Stimulated activated CD4-positive, alpha-beta T cell treated with anti-CD3 and anti-CD28 coated beads, Interleukin-4, amount 100 ng/mL, for 4 hours (primary cell): ENCODE data around the gene LMTK2.

ENCODE experiments used
- DNase-seq, 2 experiments: peaks; one replicate each; pipeline ENCODE4 v3.0.0-alpha.2; 2020

The LMTK2 gene

GRCh38 chr7:98240961-98241673 is 134.5 kb downstream of the LMTK2 start:
- DNase-seq = no peak

DNA sequence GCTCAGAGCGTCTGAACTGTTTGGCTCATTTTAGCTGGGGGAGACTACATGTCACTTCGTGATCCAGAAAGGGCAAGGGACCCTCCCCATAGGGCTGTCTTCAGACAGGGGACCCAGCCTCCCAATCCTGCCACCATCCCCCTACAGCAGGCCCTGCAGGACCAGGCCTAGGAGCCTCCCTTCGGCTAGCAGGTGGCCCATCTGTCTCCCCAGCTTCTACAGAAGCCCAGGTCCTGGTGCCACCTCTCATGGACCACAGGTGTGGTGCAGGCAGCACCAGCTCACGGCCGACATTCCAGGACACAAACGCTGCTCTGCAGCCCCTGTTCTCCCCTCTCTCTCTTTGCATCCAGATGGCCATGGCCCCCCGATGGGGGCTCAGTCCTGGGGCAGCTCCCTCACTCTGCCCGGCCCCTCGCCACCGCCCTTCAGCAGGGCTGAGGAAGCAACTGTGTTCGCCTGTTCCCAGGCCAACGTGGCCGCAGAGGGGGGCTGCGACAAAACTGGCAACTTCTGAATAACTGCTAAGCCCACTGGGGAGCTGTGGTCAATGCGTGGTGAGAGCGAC is 135.1 kb downstream of the LMTK2 start:
- DNase-seq = no peak

DNA sequence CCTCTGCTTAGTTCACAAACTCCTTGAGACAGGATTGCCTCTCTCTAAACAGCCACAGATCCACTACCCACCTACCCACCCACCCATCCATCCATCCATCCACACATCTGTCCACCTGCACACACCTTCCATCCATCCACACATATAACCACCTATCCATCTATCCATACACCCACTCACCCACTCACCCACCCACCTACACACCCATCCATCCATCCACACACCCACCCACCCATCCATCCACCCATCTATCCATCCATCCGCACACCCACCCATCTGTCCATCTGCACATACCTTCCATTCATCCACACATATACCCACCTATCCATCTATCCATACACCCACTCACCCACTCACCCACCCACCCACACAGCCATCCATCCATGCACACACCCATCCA is 135.7 kb downstream of the LMTK2 start:
- DNase-seq = no peak

DNA sequence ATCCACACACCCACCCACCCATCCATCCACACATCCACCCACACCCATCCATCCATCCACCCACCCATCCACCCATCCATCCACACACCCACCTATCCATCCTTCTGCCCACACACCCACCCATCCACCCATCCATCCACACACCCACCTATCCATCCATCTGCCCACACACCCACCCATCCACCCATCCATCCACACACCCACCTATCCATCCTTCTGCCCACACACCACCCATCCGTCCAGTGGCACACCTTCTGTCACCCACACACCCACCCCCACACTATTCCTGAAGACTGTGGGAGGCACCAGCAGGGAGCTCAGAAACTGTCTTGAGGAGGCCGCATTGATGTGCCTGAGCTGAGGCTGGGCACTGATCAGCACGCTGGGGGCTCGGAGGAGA is 136.3 kb downstream of the LMTK2 start:
- no peak for DNase-seq

DNA sequence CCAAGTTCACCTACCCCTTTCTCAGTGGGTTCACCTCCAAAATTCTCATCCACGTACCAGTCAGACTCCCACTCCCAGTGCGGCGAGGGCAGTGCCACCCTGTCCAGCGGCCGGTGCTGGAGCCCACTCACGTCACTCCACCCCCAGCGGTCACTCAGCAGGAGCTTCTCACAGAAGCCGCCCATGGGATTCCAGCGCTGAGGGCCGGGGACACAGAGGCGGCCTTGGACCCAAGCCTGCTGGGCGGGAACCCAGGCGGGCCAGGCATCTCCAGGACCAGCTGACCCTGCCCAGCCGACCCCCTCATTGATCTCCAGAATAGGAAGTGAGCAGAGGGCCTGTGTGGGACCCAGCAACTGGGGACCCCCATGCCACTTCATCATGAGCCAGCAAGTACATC is 138.2 kb downstream of the LMTK2 start:
- DNase-seq = no peak

- DNase-seq = no peak
These were observed 141.5 kb downstream of the LMTK2 start for GRCh38 chr7:98248156-98248555.

DNA sequence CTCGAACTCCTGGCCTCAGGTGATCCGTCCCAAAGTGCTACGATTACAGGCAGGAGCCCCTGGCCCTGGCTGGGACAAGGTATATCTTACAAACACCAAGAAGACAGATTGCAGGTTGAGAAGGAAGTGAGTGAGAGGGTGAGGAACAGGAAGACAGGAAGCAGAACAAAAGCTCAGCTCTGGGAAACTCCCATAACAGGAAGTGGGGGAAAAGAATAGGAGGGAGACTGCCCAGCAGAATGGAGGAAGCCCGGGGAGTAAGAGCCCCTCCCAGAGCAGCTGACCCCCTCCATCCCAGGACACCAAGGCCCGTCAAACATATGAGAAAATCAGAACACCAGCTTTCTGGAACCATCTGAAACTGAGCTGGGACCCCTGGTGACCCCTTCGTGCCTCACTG is 142.4 kb downstream of the LMTK2 start:
- DNase-seq = no peak

- peak; percentile 18 to 25 for DNase-seq
These were observed 144.1 kb downstream of the LMTK2 start for GRCh38 chr7:98250789-98251188.

DNA sequence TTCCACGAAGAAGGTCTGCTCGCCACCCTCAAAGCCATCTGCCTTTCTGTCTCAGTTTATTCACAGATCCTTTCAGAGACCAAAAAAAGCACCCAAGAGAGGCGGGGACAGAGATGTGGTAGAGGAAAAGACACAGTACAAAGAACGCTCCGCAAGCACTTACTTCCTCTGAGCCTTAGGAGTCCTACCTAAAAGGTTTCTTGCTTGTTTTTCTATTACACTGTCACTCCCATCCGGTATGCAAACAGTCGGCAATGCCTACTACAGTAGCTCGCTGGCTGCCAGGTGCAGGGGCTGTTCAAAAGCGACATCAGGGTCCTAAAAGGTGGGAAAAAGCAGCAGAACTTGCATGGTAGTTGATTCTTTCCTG is 144.6 kb downstream of the LMTK2 start:
- peak in 1 of 2 experiments; percentile 19 for DNase-seq

GRCh38 chr7:98251601-98252424 is 145.2 kb downstream of the LMTK2 start, which contains the start of gene TECPR1:
Gene TECPR1 (minus strand): TSS chr7:98252232. CDS start chr7:98246146, 6,086 bp downstream.
- peak; percentile 79 to 83 for DNase-seq

- DNase-seq = no peak
These were observed 145.9 kb downstream of the LMTK2 start for GRCh38 chr7:98252425-98253054.

DNA sequence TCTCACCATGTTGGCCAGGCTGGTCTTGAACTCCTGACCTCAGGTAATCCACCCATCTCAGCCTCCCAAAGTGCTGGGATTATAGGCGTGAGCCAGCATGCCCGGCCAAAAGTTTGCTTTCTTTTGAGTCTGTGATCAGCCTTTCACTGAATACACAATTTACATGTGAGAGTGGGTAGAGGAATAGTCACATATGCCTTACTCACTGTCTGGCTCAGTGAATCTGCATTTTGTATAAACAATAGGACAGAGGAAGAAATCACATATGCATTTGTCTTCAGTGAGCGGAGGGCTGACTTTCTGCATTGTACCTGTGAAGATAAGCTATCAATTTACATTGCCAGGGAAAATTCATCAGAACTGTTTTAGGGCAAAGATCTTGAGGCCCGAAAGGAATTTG is 147.9 kb downstream of the LMTK2 start:
- DNase-seq = no peak

DNA sequence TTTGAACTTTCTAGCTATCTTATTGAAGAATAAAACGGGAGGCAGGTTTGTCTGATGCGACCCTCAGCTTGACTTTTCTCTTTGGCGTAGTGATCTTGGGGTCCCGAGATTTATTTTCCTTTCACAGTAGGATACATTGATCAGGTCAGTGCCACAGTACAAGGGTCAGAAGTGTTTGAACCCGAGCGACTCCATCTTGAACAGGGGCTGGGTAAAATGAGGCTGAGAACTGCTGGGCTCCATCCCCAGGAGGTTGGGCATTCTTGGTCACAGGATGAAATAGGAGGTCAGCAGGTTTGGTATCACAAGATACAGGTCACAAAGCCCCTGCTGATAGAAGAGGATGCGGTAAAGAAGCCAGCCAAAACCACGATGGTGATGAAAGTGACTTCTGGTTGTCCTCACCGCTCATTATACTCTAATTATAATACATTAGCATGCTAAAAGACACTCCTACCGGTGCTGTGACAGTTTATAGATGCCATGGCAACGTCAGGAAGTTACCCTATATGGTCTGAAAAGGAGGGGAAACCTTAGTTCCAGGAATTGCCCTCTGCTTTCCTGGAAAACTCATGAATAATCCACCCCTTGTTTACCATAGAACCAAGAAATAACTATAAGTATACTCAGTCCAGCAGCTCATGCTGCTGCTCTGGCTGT is 148.4 kb downstream of the LMTK2 start:
- DNase-seq = no peak

GRCh38 chr7:98256431-98256830 is 149.8 kb downstream of the LMTK2 start:
- no peak for DNase-seq

GRCh38 chr7:98257701-98258100 is 151.0 kb downstream of the LMTK2 start:
- no peak for DNase-seq
